ENCODE results near the gene RNF157.
A peak's percentile ranks its signal among the peaks of the same experiment; 100 is the strongest.

Gene RNF157

DNA sequence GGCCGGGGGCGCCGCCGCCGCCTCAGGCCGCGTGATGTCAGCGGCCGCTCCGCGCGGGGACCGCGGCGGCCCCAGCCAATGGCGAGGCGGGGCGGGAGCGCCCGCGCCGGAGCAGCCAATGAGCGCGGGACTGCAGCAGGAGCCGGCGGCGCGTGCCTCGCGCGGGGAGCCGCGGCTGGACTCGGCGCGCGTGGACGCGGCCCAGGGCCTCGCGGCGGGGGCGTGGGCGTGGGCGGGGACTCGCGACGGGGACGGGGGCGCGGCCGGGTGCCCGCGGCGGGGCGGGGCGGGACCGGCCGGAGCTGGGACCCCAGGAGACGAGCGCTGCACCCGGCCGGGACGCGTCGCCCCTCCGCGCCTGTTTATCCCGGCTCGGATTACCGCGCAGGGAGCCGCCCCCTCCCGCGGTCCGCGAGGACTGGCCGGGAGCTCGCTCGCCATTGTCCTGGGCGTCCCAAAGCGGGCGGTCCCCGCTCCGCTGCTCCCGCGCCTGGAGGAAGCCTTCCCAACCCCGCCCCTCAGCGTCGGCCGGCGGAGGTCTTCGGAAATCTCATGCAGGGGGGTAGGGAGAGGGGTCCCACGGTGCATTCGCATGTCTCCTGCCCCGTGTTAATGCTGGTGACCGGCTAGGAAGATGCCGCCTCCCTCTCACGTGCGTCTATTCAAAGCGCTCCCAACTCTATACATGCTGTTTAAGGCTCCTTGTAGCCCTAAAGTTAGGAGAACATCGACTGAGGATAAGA lies at the start of gene RNF157:
Gene RNF157 (minus strand): TSS at position 33 of the 743 bp plus-strand sequence. CDS start 253 bp downstream, outside the sequence.
- no peak for FAIRE-seq

- FAIRE-seq = no peak
These were observed 41.5 kb upstream of the RNF157 start for GRCh38 chr17:76281573-76282371.

DNA sequence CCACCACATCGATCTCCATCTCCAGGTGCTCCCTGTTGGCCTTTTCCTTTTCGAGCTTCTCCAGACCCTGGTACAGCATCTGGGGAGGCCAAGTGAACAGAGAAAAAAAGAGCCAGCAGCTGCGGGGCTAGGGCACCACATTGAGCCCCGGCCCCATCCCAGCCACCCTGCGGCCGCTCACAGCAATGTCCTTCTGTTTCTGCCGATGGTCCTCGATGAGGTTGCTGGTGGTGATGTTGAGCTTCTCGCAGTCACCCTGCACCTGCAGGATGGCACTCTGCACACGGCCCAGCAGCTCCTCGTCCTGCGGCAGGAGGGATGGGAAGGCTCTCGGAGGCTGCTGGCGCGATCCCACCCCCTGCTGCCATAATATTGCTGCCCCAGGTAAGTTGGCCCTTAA lies 40.4 kb upstream of the RNF157 start:
- FAIRE-seq = no peak

- no peak for FAIRE-seq
These were observed 39.5 kb upstream of the RNF157 start for GRCh38 chr17:76279742-76280287.

GRCh38 chr17:76278952-76279741 lies 38.9 kb upstream of the RNF157 start:
- FAIRE-seq = peak; percentile 88

GRCh38 chr17:76278268-76278908 lies 38.1 kb upstream of the RNF157 start:
- no peak for FAIRE-seq

DNA sequence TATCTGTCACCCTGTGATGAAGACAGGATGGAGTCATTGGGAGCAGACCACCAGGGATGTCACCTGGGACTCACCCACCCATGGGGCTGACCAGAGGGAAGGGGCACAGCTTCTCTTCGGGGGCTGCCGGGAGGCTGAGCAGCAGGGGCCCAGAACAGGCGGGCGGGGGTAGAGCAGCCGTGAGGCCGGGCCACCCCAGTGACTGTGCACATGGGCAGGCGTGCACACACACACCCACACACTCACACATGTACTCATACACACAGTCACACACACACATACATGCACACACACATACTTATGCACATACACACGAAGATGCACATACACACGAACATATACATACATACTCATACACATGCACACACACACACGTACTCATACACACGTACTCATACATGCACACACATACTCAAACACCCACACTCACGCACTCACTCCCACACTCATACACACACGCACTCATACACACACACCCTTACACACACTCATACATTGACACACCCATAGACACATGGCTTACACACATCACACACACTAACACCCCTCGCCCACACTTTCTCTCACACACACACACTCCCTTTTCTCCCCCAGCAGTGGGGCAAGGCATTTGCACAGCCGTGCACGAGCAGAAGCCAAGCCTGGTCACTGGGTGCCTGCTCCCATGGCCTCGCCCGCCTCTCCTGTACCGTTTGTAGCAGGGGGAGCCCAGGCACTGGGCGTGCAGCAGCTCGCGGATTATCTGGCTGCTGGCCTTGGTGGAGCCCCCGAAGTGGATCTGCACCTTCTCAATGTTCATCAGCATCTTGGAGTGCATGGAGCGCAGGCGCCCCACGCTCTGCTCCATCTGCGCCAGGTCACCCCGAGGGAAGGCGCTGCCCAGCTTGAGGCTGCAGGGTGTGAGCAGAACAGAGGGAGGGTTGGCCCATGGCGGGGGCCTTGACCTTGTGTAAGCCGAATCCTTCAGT lies 37.3 kb upstream of the RNF157 start:
- no peak for FAIRE-seq

GRCh38 chr17:76276461-76277299 lies 36.4 kb upstream of the RNF157 start:
- FAIRE-seq = no peak

GRCh38 chr17:76276069-76276431 lies 35.8 kb upstream of the RNF157 start:
- FAIRE-seq = no peak

- no peak for FAIRE-seq
These were observed 35.2 kb upstream of the RNF157 start for GRCh38 chr17:76275382-76276068.

DNA sequence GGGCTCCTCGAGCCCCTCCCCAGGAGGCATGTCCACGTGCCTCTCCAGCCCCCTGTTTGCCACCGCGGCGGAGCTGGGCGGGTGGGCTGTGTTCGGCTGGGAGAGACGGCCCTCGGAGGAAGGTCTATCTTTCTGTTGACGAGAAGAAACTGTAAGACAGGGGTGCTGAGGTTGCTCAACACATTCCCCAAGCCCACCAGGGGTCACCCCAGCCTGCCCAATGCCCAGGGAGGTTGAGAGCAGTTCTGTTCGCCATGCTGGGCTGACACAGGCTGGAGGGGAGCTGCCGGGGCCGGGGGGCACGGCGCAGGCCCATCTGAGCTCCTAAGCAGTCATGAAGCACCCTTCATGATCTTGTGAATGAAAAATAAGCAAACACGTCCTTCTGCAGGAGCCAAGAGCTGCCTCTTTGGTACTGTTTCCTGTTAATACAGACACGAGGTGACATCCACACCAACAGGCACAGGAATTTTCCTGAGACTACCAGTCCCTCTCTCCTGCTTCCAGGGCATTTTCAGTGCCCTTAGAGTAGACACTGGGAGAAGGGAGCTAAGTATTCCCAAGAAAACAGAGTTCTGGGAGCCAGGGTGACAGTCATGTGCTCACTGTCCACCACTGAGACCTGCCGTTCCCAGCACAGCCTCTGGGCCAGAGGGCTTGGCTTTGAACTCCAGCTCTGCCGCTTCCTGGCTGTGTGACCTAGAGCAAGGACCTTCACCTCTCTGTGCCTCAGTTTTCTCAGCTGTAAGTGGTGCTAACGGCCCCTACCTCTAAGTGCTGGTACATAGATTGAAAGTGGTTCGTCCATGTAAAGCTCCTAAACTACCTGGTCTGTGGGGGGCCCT lies 34.0 kb upstream of the RNF157 start:
- no peak for FAIRE-seq

DNA sequence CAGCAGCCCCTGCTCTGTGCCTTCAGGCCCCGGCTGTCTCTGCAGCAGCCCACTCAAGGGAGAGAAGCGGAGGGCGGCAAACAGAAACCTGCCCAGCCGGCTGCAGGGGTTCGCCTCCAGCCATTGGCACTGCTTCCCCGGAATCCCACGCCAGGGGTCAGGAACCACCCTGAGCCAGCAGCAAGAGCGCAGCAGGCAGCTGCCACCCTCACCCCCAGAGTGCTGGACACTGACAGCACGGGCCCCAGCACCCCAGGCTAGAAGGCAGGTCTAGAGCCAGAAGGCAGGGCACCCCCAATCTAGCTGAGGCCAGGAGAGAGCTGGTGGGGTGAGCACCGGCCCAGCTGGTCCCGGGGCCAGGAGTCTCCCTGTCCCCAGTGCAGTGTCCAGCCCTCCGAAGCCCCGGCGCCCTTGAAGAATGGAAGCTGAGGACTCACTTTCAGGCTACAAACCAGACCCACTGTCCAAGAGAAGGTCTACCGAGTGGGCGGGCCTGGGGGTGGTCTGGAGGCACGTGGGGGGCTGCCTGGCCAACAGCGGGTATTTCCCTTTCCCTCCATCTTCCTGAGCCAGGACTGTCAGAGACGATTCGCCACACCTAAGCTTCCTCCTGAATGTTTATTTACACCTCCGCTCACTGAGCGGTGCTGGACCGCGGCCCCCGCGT lies 33.3 kb upstream of the RNF157 start:
- no peak for FAIRE-seq

DNA sequence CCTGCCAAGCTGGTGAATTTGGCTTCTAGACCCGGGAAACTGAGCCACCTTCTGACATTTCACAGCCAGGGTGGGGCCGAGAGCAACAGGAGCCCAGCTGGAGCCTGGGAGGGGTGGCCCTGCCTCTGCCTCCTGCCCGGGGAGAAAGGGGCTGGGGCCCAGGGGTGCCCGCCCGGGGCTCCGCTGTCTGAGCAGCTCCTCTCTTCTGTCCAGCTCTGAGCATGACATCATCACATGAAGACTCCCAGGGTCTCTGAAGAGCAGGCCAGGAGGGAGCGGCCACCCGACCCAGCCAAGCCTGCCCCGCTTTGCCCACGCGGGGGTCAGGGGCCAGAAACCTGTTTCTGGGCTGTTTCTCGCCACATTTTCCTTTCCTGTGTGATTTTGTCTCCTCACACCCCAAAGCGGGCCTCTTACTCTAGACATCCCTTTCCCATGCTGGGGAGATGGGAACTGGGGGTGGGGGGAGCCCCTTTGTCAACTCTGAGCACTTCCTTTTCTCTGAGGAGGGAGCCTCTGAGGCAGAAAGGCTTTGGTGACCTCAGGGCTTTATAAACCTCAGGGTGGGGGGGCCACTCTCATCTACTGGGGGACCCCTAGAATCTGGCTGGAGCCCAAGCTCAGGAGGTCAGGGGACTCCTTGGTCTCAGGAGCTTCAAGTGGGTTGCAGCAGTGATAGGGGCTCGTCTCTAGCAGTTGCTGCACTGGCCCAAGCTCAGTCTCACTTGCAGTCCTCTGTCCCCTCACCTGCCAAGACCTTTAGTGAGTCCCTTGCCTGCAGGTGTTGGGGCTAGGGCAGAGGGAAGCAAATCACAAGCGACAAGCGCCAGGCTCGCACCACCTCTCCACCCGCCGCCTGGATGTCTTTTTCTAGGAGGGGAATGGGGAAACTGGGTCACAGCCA lies 32.5 kb upstream of the RNF157 start:
- no peak for FAIRE-seq

GRCh38 chr17:76271669-76272540 lies 31.6 kb upstream of the RNF157 start:
- FAIRE-seq = no peak

DNA sequence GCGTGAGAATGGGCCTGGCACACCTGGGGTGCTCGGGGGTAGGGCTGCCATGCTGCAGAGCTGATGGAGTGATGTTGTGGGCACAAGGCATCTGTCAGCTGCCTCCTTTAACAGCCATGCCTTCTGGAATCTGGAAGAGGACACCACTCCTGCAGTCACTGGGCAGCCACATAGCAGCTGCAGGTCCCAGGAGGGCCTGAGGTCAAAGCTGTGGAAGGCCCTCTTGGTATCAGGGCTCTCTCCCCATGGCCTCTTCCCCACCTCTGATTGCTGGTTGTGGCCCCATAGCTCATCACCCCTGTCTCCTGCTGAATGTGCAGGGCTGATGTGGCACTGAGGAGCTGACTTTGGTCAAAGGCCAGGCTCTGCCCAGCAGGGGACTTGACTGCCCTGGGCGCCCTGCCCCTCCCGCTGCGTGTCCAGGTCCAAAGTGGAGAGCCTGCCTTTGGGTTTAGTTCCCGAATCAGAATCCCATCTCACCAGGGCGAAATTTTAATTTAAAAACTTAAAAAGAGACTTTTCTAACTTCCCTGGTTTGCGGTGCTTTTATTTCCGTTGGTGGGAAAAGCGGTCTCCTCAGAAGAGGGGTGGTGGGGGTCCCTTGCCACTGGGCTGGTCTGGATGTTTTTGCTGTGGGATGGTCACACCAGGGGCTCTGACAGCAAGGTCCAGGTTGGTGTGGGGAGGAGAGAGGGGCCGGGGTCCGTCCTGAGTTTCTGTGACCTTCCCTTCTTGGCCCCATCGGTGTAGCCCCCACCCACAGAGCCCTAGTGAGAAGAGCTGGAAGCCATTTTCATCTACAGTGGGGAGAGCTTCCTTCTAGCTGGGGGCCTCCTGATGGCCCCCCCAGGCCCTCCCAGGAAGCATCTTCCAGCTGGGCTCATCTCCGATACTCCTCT lies 30.7 kb upstream of the RNF157 start:
- no peak for FAIRE-seq
